Activated T-cell treated with anti-CD3 and anti-CD28 coated beads for 24 hours (primary cell): ENCODE measurements around the gene TDRKH.
"Not testable (repeated sequence)": the region's sequence is repeated elsewhere in the genome, so short reads cannot be mapped to it uniquely, and the experiment has no call there.

Experiments
- DNase-seq: peaks from one replicate; pipeline ENCODE4 v3.0.0-alpha.2; 2020; ENCODE audit warnings: low read depth

The TDRKH gene

DNA sequence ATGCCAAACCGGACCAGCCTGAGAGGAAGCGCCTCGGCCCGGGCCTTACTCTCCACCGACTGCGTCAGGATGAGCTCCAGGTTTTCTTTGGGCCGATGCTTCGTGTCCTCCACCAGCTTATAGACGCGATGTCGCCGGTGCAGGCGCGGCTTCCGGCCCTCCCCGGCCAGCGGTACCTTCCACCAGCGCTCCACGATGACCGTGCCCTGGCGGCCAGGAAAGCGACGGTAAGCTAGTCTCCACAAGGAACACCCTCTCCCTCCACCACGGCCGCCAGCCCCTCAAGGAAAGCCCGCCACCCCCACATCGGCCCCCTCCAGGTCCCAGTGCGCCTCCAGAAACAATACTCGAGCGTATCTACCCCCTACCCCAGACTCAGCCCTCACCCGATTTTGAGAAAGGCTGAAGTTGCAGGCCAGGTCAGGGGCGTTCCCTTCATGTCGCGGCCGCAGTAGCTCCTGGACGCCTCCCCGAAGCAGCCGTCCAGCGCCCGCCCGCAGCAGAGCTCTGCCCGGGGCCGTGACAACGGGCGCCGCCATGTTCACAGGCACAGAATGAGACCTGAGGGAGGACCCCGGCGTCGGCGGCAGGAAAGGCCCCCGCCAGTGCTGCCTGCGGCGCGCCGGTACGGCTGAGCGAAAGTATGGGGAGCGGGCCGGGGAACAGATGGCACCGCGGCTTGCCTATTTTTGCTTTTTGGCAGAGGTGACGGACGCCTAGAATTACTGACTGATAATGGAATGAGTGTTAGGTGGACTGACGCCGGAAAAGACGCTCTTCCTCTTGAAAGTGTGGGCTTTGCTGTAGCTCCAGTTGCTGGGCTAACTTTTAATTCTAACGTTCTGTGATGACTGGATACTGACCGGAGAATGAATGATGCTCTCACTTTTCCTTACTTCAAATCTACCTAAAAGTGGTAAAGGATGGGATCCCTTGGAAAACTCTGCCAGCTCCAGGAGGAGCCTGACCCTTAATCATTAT lies 27.1 kb downstream of the TDRKH start, which contains the start of gene MRPL9:
Gene MRPL9, minus strand, starts transcription at position 556 of the 981 bp plus-strand sequence. Its CDS starts 17 bp downstream, at position 539.
- DNase-seq: peak; percentile 84

DNA sequence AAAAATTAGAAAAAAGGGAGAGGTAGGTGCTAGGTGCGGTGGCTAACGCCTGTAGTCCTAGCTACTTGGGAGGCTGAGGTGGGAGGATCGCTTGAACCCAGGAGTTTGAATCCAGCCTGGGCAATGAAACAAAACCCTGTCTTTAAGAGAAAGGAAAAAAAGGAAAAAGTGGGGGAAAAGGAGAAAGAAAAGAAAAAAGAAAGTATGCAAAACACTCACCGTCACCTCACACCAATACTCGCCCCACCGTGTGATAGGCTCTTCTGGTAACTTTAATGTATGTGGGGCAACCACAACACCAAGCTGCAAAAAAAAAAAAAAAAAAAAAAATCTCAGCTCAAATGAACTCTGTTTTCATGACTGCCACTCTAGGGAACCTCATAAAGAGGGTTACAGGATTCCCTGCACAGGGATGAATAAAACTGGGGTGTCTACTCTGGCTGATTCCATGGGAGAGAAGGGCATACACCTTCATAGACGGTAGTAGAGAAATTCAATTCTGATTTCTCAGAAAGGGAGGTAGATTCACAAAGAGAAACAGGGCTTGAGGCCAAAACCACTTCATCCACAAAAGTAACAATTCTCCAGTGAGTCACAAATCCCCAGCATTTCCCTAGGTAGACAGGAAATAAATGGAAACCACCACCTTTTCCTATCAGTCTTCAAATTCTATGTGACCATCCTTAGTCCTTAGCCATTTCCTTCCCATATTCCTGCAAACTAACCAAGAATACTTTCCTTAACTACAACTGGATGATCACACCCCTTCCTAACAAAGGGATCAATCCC lies 29.5 kb downstream of the TDRKH start:
- no peak for DNase-seq

DNA sequence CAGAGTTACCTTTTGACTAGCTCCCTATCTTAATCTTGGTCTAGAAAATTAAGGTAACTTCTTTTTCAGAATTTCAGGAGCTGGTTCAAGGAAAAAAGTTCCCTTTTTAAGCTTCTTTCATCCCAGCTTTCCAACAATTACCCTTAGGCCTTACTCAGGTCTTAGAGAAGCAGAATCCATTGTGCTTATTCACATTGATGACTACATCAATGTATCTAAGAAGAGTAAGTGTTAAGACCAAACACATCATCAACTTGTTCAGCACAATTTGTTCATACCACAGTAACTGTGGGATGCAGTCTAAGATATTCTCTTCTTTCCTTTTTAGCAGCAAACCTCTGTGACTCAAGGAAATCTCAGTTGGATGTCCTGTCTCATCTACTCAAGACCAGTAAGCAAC lies 31.1 kb downstream of the TDRKH start:
- no peak for DNase-seq

DNA sequence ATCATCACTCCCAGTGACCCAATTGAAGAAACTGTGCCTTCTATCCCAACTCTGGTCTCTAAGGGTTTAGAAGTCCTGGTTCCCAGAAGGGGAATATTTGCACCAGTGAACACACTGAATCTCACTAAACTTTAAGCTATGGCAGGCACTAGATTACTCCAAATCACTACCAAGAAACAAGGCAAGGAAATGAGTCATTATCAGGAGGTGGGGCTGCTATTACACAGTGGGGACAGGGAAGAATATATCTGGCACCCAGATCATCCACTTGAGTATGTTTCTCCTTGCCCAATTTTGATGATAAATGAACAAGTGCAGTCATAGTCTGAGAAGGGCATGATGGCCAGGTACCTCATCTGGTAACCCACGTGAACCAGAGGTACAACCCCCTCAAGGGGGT lies 34.0 kb downstream of the TDRKH start:
- DNase-seq: no peak

DNA sequence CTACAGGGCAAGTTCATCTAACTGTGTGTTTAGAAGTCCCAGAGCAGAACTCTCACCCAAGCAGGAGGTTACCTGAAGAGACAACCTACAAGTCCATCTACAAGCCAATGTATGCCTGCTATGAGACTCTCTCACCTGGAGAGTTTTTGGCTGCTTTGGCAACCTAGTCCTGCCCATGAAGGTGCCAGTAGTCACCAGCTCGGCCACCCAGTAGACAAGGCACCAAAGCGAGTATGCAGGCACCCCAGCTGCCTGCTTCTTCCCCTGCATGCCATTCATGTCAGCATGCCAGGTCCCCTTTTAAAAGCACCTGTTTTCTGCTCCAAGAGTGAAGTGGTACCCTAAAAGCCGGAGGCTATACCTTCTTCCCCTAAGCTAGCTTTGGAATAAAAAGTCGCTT lies 48.8 kb downstream of the TDRKH start:
- DNase-seq: no peak

DNA sequence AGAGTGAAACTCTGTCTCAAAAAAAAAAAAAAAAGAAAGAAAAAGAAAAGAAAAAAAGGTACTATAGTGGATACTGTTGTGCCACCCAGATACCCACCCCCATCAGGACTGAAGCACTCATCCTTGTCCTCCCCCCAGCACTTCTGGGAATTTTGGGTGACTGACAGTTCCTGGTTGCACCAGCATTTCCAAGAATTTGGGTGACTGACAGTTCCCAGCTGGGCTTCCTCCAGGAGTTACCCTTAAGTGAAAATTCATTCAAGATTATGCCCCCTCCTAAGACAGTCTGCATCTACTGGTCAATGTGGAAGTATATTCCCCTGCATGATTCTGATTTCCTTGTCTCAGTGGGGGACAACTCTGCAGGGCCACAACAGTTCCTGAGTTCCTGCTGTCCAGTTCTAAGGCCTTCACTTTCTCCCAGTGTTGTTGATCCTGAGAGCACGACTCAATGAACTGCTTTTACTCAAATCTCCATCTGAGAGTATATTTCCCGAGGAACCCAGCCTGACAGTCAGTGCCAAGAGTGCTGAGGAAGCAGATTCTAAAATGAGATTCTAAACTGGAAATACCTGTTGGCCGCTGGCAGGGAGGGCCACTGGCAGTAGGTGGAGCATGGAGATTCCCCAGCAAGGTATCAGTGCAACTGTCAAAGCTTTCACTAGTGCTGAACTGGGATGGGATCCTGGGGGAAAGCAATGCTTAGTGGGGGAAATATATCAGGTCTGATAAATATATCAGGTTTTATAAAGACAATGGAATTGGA lies 50.5 kb downstream of the TDRKH start:
- no peak for DNase-seq

DNA sequence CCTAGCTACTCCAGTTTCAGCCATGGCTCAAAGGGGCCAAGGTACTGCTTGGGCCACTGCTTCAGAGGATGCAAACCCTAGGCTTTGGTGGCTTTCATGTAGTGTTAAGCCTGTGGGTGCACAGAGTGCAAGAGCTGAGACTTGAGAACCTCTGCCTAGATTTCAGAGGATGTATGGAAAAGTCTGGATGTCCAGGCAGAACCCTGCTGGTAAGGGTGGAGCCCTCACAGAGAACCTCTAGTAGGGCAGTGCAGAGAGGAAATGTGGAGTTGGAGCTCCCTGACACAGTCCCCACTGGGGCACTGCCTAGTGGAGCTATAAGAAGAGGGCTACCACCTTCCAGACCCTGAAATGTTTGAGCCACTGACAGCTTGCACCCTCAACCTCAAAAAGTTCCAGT lies 52.8 kb downstream of the TDRKH start:
- no peak for DNase-seq

DNA sequence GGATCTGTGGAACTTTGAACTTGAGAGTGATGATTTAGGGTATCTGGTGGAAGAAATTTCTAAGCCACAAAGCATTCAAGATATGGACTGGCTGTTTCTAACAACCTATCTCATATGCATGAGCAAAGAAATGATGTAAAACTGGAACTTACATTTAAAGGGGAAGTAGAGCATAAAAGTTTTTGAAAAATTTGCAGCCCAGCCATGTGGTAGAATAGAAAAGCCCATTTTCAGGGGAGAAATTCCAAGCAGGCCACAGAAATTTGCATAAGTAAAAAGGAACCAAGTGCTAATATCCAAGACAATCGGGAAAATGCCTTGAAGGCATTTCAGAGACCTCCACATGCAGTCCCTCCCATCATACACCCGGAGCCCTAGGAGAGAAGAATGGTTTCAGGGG lies 53.3 kb downstream of the TDRKH start:
- no peak for DNase-seq

DNA sequence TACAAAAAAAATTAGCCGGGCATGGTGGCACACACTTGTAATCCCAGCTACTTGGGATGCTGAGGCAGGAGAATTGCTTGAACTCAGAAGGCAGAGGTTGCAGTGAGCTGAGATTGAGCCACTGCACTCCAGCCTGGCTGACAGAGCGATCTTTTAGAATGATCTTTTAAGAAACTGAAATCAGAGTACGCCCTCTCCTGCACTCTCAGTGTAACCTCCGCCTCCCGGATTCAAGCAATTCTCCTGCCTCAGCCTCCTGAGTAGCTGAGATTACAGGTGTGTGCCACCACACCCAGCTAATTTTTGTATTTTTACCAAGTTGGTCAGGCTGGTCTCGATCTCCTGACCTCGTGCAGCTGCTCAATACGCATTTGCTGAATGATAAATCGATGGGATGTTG lies 56.3 kb downstream of the TDRKH start:
- not testable (repeated sequence) for DNase-seq

DNA sequence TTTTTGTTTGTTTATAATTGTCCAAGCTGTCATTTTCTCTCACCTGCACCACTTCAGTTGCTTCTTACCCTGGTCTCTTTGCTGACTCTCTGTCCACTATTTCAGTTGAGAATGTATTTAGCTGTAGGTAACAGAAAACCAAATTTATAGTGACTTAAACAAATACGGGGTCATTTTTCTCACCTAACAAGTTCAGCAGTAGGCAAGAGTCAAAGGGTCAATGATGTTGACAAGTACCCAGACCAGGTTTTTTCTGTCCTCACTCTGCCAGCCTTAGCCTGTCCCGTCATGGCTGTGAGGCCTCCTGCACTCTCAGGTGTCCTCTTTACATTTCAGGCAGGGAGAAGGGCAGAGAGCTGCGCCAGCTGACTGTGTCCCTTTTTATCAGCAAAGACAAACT lies 57.2 kb downstream of the TDRKH start:
- DNase-seq: no peak

DNA sequence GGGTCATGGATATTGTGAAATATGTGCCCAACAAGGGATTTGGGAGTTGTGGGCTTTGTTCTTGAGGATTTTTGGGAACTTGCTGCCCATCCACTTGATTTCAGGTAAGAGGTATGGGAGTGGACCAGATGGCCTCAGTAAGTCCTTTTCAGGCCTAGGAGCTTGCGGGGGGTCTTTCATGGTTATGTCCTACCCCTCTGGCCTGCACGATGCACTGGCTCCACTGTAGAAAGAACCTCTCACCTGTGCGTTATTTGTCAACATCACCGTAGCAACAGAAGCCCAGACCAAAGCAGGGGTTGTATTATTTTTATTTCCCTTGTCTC lies 60.4 kb downstream of the TDRKH start:
- no peak for DNase-seq

DNA sequence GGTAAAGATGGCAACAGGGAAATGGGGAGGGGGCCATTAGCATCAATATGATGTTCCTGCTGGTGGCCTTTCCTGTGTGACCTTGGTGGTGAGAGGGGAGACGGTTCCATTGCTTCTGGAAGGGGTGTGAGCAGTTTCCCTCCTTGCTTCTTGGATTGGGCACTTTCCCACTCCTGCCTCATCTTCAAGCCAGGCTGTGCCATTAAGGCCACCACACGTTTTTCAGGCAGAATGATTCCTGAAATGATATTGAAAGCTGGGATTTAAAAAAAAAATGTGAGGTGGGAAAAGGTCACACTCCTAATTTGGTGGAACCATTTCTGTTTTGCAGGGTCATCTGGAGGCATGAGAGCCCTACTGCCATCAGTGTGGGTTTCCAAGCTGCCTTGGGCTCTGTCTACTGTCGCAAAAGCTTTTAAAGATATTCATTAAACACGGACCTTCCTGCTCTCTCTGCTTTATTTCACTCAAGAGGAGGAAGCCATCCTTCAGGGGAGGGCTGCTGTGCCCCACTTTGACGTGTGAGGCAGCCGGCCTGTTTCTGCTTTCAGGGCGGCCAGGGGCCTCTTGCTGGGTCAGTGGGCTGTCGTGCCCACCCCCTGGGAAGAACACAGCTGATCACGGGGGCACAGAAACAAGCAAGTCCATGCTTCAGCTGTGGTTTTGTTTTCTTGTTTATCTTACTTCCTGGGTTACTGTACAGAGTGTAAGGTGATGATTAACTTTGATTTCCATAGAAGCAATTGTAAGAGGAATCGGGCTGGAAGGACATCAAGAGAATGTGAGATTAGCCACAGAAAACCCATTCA lies 60.9 kb downstream of the TDRKH start:
- DNase-seq: no peak

DNA sequence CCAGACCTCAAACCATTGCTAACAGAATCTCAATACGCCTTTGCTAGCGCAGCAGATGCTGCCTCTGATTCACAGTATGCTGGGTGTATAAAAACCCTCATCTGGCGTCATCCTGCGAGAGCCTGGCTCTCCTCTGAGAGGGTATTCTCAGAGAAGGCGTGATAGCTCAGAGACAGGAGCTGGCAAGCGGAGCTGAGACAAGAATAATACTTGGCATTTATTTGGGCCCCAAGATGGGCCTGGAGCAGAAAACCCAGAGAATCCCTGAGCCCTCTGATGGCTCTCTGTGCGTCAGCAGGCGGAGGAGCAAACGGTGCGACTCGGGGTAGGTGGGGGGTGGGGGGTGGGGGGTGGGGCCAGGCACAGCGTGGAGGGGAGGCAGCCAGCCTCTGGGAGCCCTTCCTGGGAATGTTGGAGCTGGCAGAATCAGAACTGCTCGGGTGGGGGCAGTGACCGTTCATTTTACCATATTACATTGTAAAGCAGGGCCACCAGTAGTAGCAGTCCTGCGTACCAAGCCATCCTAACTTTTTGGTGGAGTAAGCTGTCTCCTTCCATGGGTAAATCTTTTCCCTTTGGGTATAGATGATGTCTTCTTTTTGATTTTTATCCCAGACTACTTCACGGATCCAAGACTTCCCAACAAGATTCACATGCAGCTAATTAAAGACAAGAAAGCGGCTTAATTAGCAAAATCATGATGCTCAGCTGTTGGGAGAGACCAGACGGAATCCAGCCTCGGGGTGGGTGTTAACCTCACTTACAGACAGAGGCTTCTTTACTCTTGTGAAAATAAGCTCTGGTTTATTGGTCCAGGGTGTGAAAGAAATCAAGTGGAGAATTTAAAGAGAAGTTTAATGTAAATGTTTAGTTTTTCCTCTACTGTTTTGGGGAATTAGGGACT lies 61.9 kb downstream of the TDRKH start:
- DNase-seq: no peak

DNA sequence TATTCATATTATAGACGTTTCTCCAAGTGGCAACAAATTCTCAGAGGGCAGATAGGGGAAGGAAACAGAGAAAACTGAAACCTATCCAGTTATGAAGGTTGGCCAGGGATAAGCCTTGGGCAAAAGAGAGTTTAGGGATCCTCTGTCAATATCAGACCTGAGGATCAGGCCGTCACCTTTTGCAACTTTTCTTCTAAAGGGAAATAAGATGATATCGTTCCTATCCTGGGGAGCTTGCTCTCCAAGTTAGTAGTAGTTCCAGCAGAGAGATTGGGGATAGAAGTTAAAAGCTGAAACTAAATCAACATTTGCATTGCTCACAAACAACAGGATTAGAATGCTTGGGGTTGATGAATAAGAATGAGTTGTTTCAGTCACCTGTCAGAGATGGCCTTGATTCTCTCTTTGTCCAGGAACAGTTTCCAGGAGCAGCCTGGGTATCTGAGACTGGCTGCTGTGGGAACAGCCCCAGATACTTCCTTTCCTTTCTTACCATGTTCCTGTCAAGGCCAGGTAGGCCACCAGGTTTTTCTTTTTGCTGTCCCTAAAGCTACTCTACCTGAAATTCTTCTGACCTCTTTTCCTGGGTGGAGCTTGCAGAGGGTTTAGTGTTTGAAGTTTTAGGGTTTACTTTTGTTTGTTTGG lies 66.5 kb downstream of the TDRKH start:
- DNase-seq: no peak
